H9 (cell line): ENCODE data around the gene DKK1. TPM values are rescaled to one million over a fixed set of nuclear protein-coding genes. Genes with fewer than 3 reads are reported as not detected.

Source experiments
- DNase-seq: peaks from one replicate; pipeline ENCODE4 v3.0.0-alpha.2; 2017
- H2AFZ ChIP-seq: one replicate; pipeline ENCODE4 v1.6.1; 2013; ENCODE audit warnings: mild to moderate bottlenecking, low read length, control low read depth, moderate library complexity
- H2AK5ac ChIP-seq: 2 replicates; pipeline ENCODE4 v1.6.1; 2013; ENCODE audit warnings: low read length, control low read depth, mixed read lengths; ENCODE audit not compliant: insufficient read length
- H2BK120ac ChIP-seq: one replicate; pipeline ENCODE4 v1.6.1; 2013; ENCODE audit warnings: low read depth, mild to moderate bottlenecking, low read length, control low read depth, inconsistent platforms; ENCODE audit not compliant: poor library complexity, severe bottlenecking
- H2BK12ac ChIP-seq: 2 replicates; pipeline ENCODE4 v1.6.1; 2013; ENCODE audit warnings: low read length, control low read depth, mixed read lengths, low read depth; ENCODE audit not compliant: insufficient read length
- H2BK15ac ChIP-seq: 2 replicates; pipeline ENCODE4 v1.6.1; 2013; ENCODE audit warnings: low read depth, low read length, control low read depth
- H2BK20ac ChIP-seq: one replicate; pipeline ENCODE4 v1.6.1; 2013; ENCODE audit warnings: low read depth, mild to moderate bottlenecking, low read length, control low read depth, inconsistent platforms; ENCODE audit not compliant: poor library complexity, severe bottlenecking
- H2BK5ac ChIP-seq: 2 replicates; pipeline ENCODE4 v1.6.1; 2013; ENCODE audit warnings: low read length, control low read depth, mixed read lengths; ENCODE audit not compliant: insufficient read length
- H3K14ac ChIP-seq: 2 replicates; pipeline ENCODE4 v1.6.1; 2013; ENCODE audit warnings: low read length, control low read depth; ENCODE audit not compliant: insufficient read depth
- H3K18ac ChIP-seq: 2 replicates; pipeline ENCODE4 v1.6.1; 2013; ENCODE audit warnings: low read depth, mild to moderate bottlenecking, mixed read lengths, low read length, control low read depth; ENCODE audit not compliant: insufficient read length
- H3K23ac ChIP-seq: 2 replicates; pipeline ENCODE4 v1.6.1; 2013; ENCODE audit warnings: low read length, control low read depth, mixed read lengths, low read depth; ENCODE audit not compliant: insufficient read length
- H3K23me2 ChIP-seq: 2 replicates; pipeline ENCODE4 v1.6.1; 2013; ENCODE audit warnings: low read depth, mild to moderate bottlenecking, mixed read lengths, low read length, control low read depth; ENCODE audit not compliant: insufficient read length, poor library complexity, severe bottlenecking
- H3K27ac ChIP-seq: 2 replicates; pipeline ENCODE4 v1.5.1; 2013; ENCODE audit warnings: low read length, control low read depth, mixed read lengths, low read depth; ENCODE audit not compliant: insufficient read length
- H3K27me3 ChIP-seq: 2 replicates; pipeline ENCODE4 v1.6.1; 2013; ENCODE audit warnings: low read length, control low read depth, inconsistent platforms; ENCODE audit not compliant: insufficient read depth
- H3K4ac ChIP-seq: 2 replicates; pipeline ENCODE4 v1.6.1; 2013; ENCODE audit warnings: low read depth, mild to moderate bottlenecking, control low read depth, inconsistent platforms, low read length, moderate library complexity
- H3K4me1 ChIP-seq: 2 replicates; pipeline ENCODE4 v1.6.1; 2013; ENCODE audit warnings: low read length, control low read depth, inconsistent platforms; ENCODE audit not compliant: insufficient read depth
- H3K4me2 ChIP-seq: 2 replicates; pipeline ENCODE4 v1.6.1; 2013; ENCODE audit warnings: low read length, control low read depth, mixed read lengths; ENCODE audit not compliant: insufficient read length, insufficient read depth
- H3K56ac ChIP-seq: 2 replicates; pipeline ENCODE4 v1.6.1; 2013; ENCODE audit warnings: low read depth, mild to moderate bottlenecking, mixed read lengths, low read length, control low read depth; ENCODE audit not compliant: insufficient read length
- H3K79me1 ChIP-seq: 2 replicates; pipeline ENCODE4 v1.6.1; 2013; ENCODE audit warnings: low read depth, mild to moderate bottlenecking, moderate library complexity, low read length, control low read depth, inconsistent platforms; ENCODE audit not compliant: insufficient read depth, poor library complexity, severe bottlenecking
- H3K79me2 ChIP-seq: 2 replicates; pipeline ENCODE4 v1.6.1; 2013; ENCODE audit warnings: low read length, control low read depth, inconsistent platforms; ENCODE audit not compliant: insufficient read depth
- H3K9ac ChIP-seq: 2 replicates; pipeline ENCODE4 v1.6.1; 2013; ENCODE audit warnings: low read length, control low read depth, mixed read lengths; ENCODE audit not compliant: insufficient read length; ENCODE audit errors: extremely low read depth
- H3K9me3 ChIP-seq: one replicate; pipeline ENCODE4 v1.6.1; 2013; ENCODE audit warnings: low read depth, low read length, inconsistent platforms; ENCODE audit not compliant: control insufficient read depth
- H3T11ph ChIP-seq: one replicate; pipeline ENCODE4 v1.6.1; 2013; ENCODE audit warnings: mild to moderate bottlenecking, low read length, control low read depth, inconsistent platforms
- H4K20me1 ChIP-seq: one replicate; pipeline ENCODE4 v1.6.1; 2013; ENCODE audit not compliant: control insufficient read depth, insufficient read length, insufficient read depth
- H4K5ac ChIP-seq: 2 replicates; pipeline ENCODE4 v1.6.1; 2013; ENCODE audit warnings: low read depth, mild to moderate bottlenecking, mixed read lengths, low read length, control low read depth; ENCODE audit not compliant: insufficient read length
- H4K8ac ChIP-seq: replicated peaks from 2 replicates; pipeline ENCODE4 v1.6.1; 2013; ENCODE audit warnings: low read length, control low read depth, mixed read lengths, low read depth; ENCODE audit not compliant: insufficient read length
- H4K91ac ChIP-seq: 2 replicates; pipeline ENCODE4 v1.6.1; 2013; ENCODE audit warnings: low read depth, mild to moderate bottlenecking, moderate library complexity, mixed read lengths, low read length, control low read depth; ENCODE audit not compliant: insufficient read length
- H3K27ac Mint-ChIP-seq, 3 experiments: 2 replicates in 2 of 3; 3 replicates in 1 of 3; pipeline ENCODE4 v1.8.0; 2020 to 2021; ENCODE audit warnings: mixed read lengths in 3 of 3, mild to moderate bottlenecking in 1 of 3, moderate library complexity in 1 of 3
- H3K27me3 Mint-ChIP-seq: 2 replicates; pipeline ENCODE4 v1.8.0; 2021; ENCODE audit warnings: low read depth, mild to moderate bottlenecking, moderate library complexity, mixed read lengths
- H3K36me3 Mint-ChIP-seq, 3 experiments: 2 replicates in 2 of 3; 3 replicates in 1 of 3; pipeline ENCODE4 v1.8.0; 2020 to 2021; ENCODE audit warnings: low read depth in 3 of 3, mixed read lengths in 3 of 3; ENCODE audit not compliant: insufficient read depth in 1 of 3
- H3K4me1 Mint-ChIP-seq, 2 experiments: 2 replicates each; pipeline ENCODE4 v1.8.0; 2020; ENCODE audit warnings: mixed read lengths in 2 of 2
- H3K4me3 Mint-ChIP-seq, 2 experiments: 2 replicates in 1 of 2; 3 replicates in 1 of 2; pipeline ENCODE4 v1.8.0; 2020 to 2021; ENCODE audit warnings: mild to moderate bottlenecking in 2 of 2, mixed read lengths in 2 of 2, moderate library complexity in 1 of 2
- H3K9me3 Mint-ChIP-seq, 2 experiments: 2 replicates in 1 of 2; 3 replicates in 1 of 2; pipeline ENCODE4 v1.8.0; 2020; ENCODE audit warnings: mild to moderate bottlenecking in 2 of 2, mixed read lengths in 2 of 2, moderate library complexity in 1 of 2
- CTCF ChIP-seq: fragments of 200-600 bp; sonication (generic); conservative IDR thresholded peaks from 3 replicates; pipeline ENCODE4 v1.8.0; 2021; ENCODE audit warnings: antibody characterized with exemption, mild to moderate bottlenecking
- WGBS: extraction: QIAGEN DNeasy Blood & Tissue Kit; methylation state at CpG from one replicate; pipeline ENCODE4 v1.1.7; 2013; ENCODE audit warnings: missing lambda C conversion rate, low lambda C conversion rate, mixed read lengths; ENCODE audit not compliant: insufficient read length; ENCODE audit errors: extremely low coverage; 5-methylcytosine and 5-hydroxymethylcytosine counted together
- total RNA-seq: library from RNA; stranded (reverse); gene quantifications from 2 replicates; pipeline ENCODE4 v1.2.1, GENCODE V29; 2021

The DKK1 gene
- total RNA-seq, 1 experiment from 2014 or later: 1.1 TPM

DNA sequence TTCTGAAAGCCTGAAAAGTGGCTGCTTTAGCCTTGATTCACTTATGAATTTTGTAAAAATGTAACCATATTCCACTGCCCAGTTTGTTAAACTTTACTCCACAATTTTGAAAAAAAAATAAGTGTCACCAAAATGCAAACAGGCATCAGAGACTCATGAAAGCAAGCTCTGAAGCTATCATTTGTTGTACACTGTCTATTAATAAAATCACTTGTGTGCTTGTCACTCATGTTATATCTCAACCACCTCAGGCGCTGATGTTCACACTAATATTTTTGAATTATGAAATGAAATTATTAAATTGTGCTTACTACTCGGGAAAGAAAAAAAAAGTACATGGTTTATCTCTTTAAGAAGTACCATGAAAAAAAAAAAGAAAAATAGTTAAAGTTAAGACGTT lies 34.5 kb upstream of the DKK1 start:
- H4K8ac ChIP-seq: no peak overlapping the region
- no peak overlapping the region for H2BK120ac ChIP-seq
- no peak overlapping the region for H3K27ac Mint-ChIP-seq
- no peaks in the 10 kb centered on the region for H3K9me3 ChIP-seq
- no peaks in the 10 kb centered on the region for H3K4me1 Mint-ChIP-seq
- H2BK12ac ChIP-seq: no peak overlapping the region
- no peaks in the 10 kb centered on the region for H3K79me2 ChIP-seq
- H3K4me2 ChIP-seq: no peak overlapping the region
- WGBS: no CpG with 5 or more reads among the region's 3 CpGs
- H2AFZ ChIP-seq: no peak overlapping the region
- no peak overlapping the region for H4K91ac ChIP-seq
- peaks cover 8 to 11% of the 10 kb centered on the region in 2 experiments; a peak in 3 of 5 replicates for H3K9me3 Mint-ChIP-seq
- no peak overlapping the region for H4K5ac ChIP-seq
- no peak overlapping the region for H2BK15ac ChIP-seq
- DNase-seq: no peak
- H3K4ac ChIP-seq: no peak overlapping the region
- H3K23me2 ChIP-seq: no peaks in the 10 kb centered on the region
- peaks cover 0 to 4% (median 4%) of the 10 kb centered on the region in 3 experiments; a peak in 4 of 7 replicates for H3K36me3 Mint-ChIP-seq
- H4K20me1 ChIP-seq: no peaks in the 10 kb centered on the region
- no peak overlapping the region for H3K56ac ChIP-seq
- no peak overlapping the region for H3K27ac ChIP-seq
- H3K18ac ChIP-seq: no peak overlapping the region
- no peaks in the 10 kb centered on the region for H3K27me3 ChIP-seq
- no peak overlapping the region for H2BK20ac ChIP-seq
- no peaks in the 10 kb centered on the region for H3K4me1 ChIP-seq
- H3K27me3 Mint-ChIP-seq: no peaks in the 10 kb centered on the region
- no peak for TF ChIP-seq CTCF
- no peak overlapping the region for H3K14ac ChIP-seq
- no peak overlapping the region for H3K4me3 Mint-ChIP-seq
- no peaks in the 10 kb centered on the region for H3K79me1 ChIP-seq
- H3K9ac ChIP-seq: no peak overlapping the region
- no peak overlapping the region for H3T11ph ChIP-seq
- no peak overlapping the region for H3K23ac ChIP-seq
- H2AK5ac ChIP-seq: no peak overlapping the region
- H2BK5ac ChIP-seq: no peak overlapping the region
